K562 (cell line): ENCODE data around the gene TXNRD2. TPM values are rescaled to one million over a fixed set of nuclear protein-coding genes. Genes with fewer than 3 reads are reported as not detected.

Experiments
- ATF3 ChIP-seq, 2 experiments: fragments of 450-650 bp in 1 of 2; sonication (generic) in 1 of 2; formaldehyde crosslinking in 1 of 2; IDR thresholded peaks in 1 of 2; conservative IDR thresholded peaks in 1 of 2; 2 replicates each; pipeline versions ENCODE4 v1.6.1 to v1.8.1; 2016 to 2023; ENCODE audit warnings: mild to moderate bottlenecking in 2 of 2, moderate library complexity in 2 of 2, inconsistent platforms in 1 of 2, missing genetic modification reagents in 1 of 2
- HSF4 ChIP-seq: fragments of 250-450 bp; sonication (Bioruptor Pico); IDR thresholded peaks from 2 replicates; pipeline ENCODE4 v2.1.2; 2022; ENCODE audit warnings: mild to moderate bottlenecking, moderate library complexity, borderline replicate concordance
- KDM4B ChIP-seq, 2 experiments: fragments of 450-650 bp in 1 of 2; sonication (generic) in 1 of 2; IDR thresholded peaks; 2 replicates each; pipeline ENCODE4 v1.6.1; 2016 to 2017; ENCODE audit warnings: borderline replicate concordance in 2 of 2, antibody characterized with exemption in 1 of 2, low read depth in 1 of 2, mild to moderate bottlenecking in 1 of 2
- MAFK ChIP-seq: IDR thresholded peaks from 2 replicates; pipeline ENCODE4 v1.6.1; 2011; ENCODE audit warnings: low read length, improper control_type of control experiment
- NRF1 ChIP-seq, 2 experiments: fragments of 450-650 bp; IDR thresholded peaks in 1 of 2; conservative IDR thresholded peaks in 1 of 2; 2 replicates each; pipeline ENCODE4 v1.6.1; 2014; ENCODE audit warnings: mild to moderate bottlenecking in 2 of 2
- ZNF174 ChIP-seq: fragments of 250-450 bp; sonication (Bioruptor Pico); IDR thresholded peaks from 2 replicates; pipeline ENCODE4 v1.4.0; 2020; ENCODE audit warnings: mild to moderate bottlenecking
- polyA plus RNA-seq, 8 experiments: library from polyadenylated mRNA; depleted of rRNA in 4 of 8; stranded (reverse) in 5 of 8; unstranded in 3 of 8; fragments of >200 nt; fragmentation: Nextera tagmentation in 2 of 8; fragmentation: Illumina TruSeq in 1 of 8; extraction: Ambion mirVana in 2 of 8; extraction: Trizol in 1 of 8; gene quantifications; 2 replicates each; pipeline versions ENCODE4 v1.2.1 to v1.2.3, GENCODE V29; 2011 to 2014; ENCODE audit warnings: inconsistent platforms in 1 of 8, missing spikeins in 1 of 8
- total RNA-seq, 7 experiments: library from RNA; depleted of rRNA in 6 of 7; stranded (reverse); fragments of >200 nt in 6 of 7; fragmentation: Illumina TruSeq in 2 of 7; extraction: Trizol in 2 of 7; gene quantifications; 2 replicates each; pipeline versions ENCODE4 v1.2.1 to v1.2.3, GENCODE V29; 2011 to 2021; ENCODE audit warnings: low replicate concordance in 1 of 7
- TF ChIP-seq, protein P1 (sequence below): sonication (generic); formaldehyde crosslinking; IDR thresholded peaks from 2 replicates; pipeline ENCODE4 v1.8.1; 2023; ENCODE audit warnings: missing genetic modification reagents, mild to moderate bottlenecking, borderline replicate concordance
- TF ChIP-seq, protein P2 (sequence below), 2 experiments: fragments of 450-650 bp; IDR thresholded peaks; 2 replicates each; pipeline ENCODE4 v1.6.1; 2018; ENCODE audit warnings: mild to moderate bottlenecking in 2 of 2, low read depth in 1 of 2; ENCODE audit not compliant: partially characterized antibody in 2 of 2
- TF ChIP-seq, protein P3 (sequence below): fragments of 200-800 bp; sonication (Bioruptor generic); IDR thresholded peaks from 2 replicates; pipeline ENCODE4 v1.6.1; 2017; ENCODE audit warnings: missing genetic modification characterization, missing compliant biosample characterization
- TF ChIP-seq, protein P4 (sequence below): sonication (generic); formaldehyde crosslinking; IDR thresholded peaks from 2 replicates; pipeline ENCODE4 v1.8.1; 2023; ENCODE audit warnings: mild to moderate bottlenecking, missing genetic modification reagents

Gene TXNRD2
- total and polyA plus RNA-seq, 9 of the 15 experiments (the other 6 are each of a cell fraction or from before 2014, with no cell fraction given) = 3.3 to 80.2 (median 49.4) TPM

DNA sequence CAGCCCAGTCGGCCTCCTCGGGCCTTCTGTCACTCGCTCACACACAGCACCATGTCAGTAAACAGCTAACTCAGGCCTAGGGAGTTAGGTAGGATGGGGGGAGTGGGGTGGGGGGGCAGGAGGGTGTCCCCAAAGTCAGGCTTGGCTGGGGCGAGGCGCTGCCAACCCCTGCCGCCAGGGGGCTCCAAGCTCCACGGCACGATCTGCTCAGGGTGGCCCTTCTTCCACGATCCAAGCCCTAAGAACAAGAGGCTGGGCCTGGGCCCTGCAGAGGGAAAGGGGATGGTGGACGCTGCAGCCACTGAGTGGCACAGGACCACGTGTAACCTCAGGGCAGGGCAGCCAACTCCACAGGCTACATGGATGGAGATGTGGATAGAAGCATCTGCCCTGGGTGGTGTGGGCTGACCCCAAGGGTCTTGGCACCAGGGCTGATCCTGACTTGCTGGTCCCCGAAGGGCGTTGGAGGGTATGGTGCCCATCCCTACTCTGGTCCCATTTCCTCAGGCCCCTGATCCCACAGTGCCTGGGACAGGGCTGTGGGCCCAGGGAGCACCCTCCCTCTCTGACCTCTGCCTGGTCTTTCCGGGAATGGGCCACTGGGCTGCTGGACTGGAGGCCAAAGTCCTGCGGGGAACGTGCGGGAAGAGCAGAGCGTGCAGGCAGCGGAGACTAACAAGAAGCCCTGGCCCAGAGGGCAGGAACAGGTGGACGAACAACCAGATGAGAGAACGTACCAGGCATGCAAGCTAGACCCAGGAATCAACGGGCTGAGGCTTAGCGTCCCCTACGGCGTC is 29.1 kb upstream of the TXNRD2 start (continued):
- TF ChIP-seq, protein P1, sequence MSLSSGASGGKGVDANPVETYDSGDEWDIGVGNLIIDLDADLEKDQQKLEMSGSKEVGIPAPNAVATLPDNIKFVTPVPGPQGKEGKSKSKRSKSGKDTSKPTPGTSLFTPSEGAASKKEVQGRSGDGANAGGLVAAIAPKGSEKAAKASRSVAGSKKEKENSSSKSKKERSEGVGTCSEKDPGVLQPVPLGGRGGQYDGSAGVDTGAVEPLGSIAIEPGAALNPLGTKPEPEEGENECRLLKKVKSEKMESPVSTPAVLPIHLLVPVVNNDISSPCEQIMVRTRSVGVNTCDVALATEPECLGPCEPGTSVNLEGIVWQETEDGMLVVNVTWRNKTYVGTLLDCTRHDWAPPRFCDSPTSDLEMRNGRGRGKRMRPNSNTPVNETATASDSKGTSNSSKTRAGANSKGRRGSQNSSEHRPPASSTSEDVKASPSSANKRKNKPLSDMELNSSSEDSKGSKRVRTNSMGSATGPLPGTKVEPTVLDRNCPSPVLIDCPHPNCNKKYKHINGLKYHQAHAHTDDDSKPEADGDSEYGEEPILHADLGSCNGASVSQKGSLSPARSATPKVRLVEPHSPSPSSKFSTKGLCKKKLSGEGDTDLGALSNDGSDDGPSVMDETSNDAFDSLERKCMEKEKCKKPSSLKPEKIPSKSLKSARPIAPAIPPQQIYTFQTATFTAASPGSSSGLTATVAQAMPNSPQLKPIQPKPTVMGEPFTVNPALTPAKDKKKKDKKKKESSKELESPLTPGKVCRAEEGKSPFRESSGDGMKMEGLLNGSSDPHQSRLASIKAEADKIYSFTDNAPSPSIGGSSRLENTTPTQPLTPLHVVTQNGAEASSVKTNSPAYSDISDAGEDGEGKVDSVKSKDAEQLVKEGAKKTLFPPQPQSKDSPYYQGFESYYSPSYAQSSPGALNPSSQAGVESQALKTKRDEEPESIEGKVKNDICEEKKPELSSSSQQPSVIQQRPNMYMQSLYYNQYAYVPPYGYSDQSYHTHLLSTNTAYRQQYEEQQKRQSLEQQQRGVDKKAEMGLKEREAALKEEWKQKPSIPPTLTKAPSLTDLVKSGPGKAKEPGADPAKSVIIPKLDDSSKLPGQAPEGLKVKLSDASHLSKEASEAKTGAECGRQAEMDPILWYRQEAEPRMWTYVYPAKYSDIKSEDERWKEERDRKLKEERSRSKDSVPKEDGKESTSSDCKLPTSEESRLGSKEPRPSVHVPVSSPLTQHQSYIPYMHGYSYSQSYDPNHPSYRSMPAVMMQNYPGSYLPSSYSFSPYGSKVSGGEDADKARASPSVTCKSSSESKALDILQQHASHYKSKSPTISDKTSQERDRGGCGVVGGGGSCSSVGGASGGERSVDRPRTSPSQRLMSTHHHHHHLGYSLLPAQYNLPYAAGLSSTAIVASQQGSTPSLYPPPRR (CRISPR knock-in tag) = no peak
- no peak for TF ChIP-seq ATF3 (IDR thresholded peaks at IDR 0.05)
- peak; percentile 65; the same call in 1 of the 2 replicates for TF ChIP-seq ATF3 (CRISPR knock-in tag; conservative IDR thresholded peaks at IDR 0.05)
- peak in 1 of 2 experiments; percentile 39; a peak in 1 of 4 replicates for TF ChIP-seq NRF1 (conservative IDR thresholded peaks at IDR 0.05 in 1 of 2, IDR thresholded peaks at IDR 0.05 in 1 of 2)
- 0 out of 4 replicates have a peak, but pooled peaks of 1 of the 2 experiments have one; percentile 42 for TF ChIP-seq KDM4B (IDR thresholded peaks at IDR 0.05; ENCODE audit: borderline replicate concordance in 2 of 2, low read depth in 1 of 2)
- TF ChIP-seq, protein P2, sequence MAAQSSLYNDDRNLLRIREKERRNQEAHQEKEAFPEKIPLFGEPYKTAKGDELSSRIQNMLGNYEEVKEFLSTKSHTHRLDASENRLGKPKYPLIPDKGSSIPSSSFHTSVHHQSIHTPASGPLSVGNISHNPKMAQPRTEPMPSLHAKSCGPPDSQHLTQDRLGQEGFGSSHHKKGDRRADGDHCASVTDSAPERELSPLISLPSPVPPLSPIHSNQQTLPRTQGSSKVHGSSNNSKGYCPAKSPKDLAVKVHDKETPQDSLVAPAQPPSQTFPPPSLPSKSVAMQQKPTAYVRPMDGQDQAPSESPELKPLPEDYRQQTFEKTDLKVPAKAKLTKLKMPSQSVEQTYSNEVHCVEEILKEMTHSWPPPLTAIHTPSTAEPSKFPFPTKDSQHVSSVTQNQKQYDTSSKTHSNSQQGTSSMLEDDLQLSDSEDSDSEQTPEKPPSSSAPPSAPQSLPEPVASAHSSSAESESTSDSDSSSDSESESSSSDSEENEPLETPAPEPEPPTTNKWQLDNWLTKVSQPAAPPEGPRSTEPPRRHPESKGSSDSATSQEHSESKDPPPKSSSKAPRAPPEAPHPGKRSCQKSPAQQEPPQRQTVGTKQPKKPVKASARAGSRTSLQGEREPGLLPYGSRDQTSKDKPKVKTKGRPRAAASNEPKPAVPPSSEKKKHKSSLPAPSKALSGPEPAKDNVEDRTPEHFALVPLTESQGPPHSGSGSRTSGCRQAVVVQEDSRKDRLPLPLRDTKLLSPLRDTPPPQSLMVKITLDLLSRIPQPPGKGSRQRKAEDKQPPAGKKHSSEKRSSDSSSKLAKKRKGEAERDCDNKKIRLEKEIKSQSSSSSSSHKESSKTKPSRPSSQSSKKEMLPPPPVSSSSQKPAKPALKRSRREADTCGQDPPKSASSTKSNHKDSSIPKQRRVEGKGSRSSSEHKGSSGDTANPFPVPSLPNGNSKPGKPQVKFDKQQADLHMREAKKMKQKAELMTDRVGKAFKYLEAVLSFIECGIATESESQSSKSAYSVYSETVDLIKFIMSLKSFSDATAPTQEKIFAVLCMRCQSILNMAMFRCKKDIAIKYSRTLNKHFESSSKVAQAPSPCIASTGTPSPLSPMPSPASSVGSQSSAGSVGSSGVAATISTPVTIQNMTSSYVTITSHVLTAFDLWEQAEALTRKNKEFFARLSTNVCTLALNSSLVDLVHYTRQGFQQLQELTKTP (IDR thresholded peaks at IDR 0.05; ENCODE audit: low read depth in 1 of 2, partially characterized antibody in 2 of 2) = no peak
- TF ChIP-seq, protein P3, sequence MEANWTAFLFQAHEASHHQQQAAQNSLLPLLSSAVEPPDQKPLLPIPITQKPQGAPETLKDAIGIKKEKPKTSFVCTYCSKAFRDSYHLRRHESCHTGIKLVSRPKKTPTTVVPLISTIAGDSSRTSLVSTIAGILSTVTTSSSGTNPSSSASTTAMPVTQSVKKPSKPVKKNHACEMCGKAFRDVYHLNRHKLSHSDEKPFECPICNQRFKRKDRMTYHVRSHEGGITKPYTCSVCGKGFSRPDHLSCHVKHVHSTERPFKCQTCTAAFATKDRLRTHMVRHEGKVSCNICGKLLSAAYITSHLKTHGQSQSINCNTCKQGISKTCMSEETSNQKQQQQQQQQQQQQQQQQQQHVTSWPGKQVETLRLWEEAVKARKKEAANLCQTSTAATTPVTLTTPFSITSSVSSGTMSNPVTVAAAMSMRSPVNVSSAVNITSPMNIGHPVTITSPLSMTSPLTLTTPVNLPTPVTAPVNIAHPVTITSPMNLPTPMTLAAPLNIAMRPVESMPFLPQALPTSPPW (CRISPR knock-in tag) = peak; percentile 90
- TF ChIP-seq, protein P4, sequence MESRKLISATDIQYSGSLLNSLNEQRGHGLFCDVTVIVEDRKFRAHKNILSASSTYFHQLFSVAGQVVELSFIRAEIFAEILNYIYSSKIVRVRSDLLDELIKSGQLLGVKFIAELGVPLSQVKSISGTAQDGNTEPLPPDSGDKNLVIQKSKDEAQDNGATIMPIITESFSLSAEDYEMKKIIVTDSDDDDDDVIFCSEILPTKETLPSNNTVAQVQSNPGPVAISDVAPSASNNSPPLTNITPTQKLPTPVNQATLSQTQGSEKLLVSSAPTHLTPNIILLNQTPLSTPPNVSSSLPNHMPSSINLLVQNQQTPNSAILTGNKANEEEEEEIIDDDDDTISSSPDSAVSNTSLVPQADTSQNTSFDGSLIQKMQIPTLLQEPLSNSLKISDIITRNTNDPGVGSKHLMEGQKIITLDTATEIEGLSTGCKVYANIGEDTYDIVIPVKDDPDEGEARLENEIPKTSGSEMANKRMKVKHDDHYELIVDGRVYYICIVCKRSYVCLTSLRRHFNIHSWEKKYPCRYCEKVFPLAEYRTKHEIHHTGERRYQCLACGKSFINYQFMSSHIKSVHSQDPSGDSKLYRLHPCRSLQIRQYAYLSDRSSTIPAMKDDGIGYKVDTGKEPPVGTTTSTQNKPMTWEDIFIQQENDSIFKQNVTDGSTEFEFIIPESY (CRISPR knock-in tag) = no peak
- no peak for TF ChIP-seq ZNF174
- no peak for TF ChIP-seq MAFK
- no peak; the same call in 1 of the 2 replicates for TF ChIP-seq HSF4
